ENCODE data around the gene AMOTL2.

DNA sequence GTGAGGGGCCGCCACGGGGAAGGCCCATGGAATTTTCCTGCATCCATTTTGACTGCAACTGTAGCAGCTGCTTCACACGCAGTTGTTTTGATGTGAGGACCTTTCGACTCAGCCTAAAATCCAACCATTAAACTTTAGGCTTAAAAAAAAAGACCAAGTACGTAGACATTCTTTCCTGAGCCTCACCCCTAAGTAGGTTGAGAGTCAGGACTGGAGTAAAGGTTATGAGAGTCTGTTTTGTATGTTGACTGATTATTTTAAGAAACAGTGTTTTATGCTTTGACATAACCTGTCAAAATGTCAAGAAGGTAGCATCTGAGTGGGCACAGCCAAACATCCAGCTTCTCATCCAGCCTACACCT is 45.7 kb upstream of the AMOTL2 start:
- TF ChIP-seq, protein P1, sequence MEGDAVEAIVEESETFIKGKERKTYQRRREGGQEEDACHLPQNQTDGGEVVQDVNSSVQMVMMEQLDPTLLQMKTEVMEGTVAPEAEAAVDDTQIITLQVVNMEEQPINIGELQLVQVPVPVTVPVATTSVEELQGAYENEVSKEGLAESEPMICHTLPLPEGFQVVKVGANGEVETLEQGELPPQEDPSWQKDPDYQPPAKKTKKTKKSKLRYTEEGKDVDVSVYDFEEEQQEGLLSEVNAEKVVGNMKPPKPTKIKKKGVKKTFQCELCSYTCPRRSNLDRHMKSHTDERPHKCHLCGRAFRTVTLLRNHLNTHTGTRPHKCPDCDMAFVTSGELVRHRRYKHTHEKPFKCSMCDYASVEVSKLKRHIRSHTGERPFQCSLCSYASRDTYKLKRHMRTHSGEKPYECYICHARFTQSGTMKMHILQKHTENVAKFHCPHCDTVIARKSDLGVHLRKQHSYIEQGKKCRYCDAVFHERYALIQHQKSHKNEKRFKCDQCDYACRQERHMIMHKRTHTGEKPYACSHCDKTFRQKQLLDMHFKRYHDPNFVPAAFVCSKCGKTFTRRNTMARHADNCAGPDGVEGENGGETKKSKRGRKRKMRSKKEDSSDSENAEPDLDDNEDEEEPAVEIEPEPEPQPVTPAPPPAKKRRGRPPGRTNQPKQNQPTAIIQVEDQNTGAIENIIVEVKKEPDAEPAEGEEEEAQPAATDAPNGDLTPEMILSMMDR (IDR thresholded peaks at IDR 0.05 in 4 of 5, conservative IDR thresholded peaks at IDR 0.05 in 1 of 5), result no peak
- TF ChIP-seq POLR2A (IDR thresholded peaks at IDR 0.05), result no peak
